WTC11 (cell line): ENCODE measurements around the gene PTPN12. TPM values are rescaled to one million over a fixed set of nuclear protein-coding genes. Genes with fewer than 3 reads are reported as not detected.
A peak's percentile ranks its signal among the peaks of the same experiment; 100 is the strongest.

Experiments
- ATAC-seq: fragments of 200-7000 bp; cut with Tn5 transposase; 2 replicates; pipeline ENCODE4 v1.10.0; 2021; ENCODE audit warnings: mild to moderate bottlenecking, moderate library complexity
- CTCF ChIA-PET: fragments of 300-600 bp; sonication (Branson Sonifier 250); formaldehyde crosslinking; loops from one replicate; lab custom pipeline; 2021; ENCODE audit warnings: antibody characterized with exemption; lab: Charles Lee
- POLR2A ChIA-PET: fragments of 350-600 bp; sonication (Branson Sonifier 250); formaldehyde crosslinking; loops from one replicate; lab custom pipeline; 2021; ENCODE audit warnings: antibody characterized with exemption; lab: Charles Lee
- DNase-seq: peaks from one replicate; pipeline ENCODE4 v3.0.0; 2021; ENCODE audit warnings: low spot score
- H3K27ac Mint-ChIP-seq: 2 replicates; pipeline ENCODE4 v1.8.0; 2021; ENCODE audit warnings: mixed read lengths
- H3K27me3 Mint-ChIP-seq: 2 replicates; pipeline ENCODE4 v1.8.0; 2021; ENCODE audit warnings: low read depth, mild to moderate bottlenecking, moderate library complexity, mixed read lengths
- H3K36me3 Mint-ChIP-seq: 2 replicates; pipeline ENCODE4 v1.8.0; 2021; ENCODE audit warnings: mixed read lengths
- H3K4me1 Mint-ChIP-seq: 2 replicates; pipeline ENCODE4 v1.8.0; 2022; ENCODE audit warnings: mixed read lengths
- H3K4me3 Mint-ChIP-seq: 2 replicates; pipeline ENCODE4 v1.8.0; 2021; ENCODE audit warnings: mild to moderate bottlenecking, moderate library complexity, mixed read lengths
- H3K9me3 Mint-ChIP-seq: 2 replicates; pipeline ENCODE4 v1.8.0; 2021; ENCODE audit warnings: mixed read lengths
- CREB1 ChIP-seq: sonication (generic); formaldehyde crosslinking; IDR thresholded peaks from 2 replicates; pipeline ENCODE4 v1.8.0; 2023; ENCODE audit warnings: mild to moderate bottlenecking, missing genetic modification reagents
- ELF4 ChIP-seq: sonication (generic); formaldehyde crosslinking; IDR thresholded peaks from 2 replicates; pipeline ENCODE4 v1.8.1; 2022; ENCODE audit warnings: low read depth, mild to moderate bottlenecking, moderate library complexity, missing genetic modification reagents
- EMX1 ChIP-seq: fragments of 250-450 bp; sonication (Bioruptor Pico); IDR thresholded peaks from 2 replicates; pipeline ENCODE4 v1.8.0; 2021; ENCODE audit warnings: mild to moderate bottlenecking
- ETV6 ChIP-seq: sonication (generic); formaldehyde crosslinking; IDR thresholded peaks from 2 replicates; pipeline ENCODE4 v1.8.1; 2022; ENCODE audit warnings: mild to moderate bottlenecking, missing genetic modification reagents
- FOXJ3 ChIP-seq: sonication (generic); formaldehyde crosslinking; IDR thresholded peaks from 2 replicates; pipeline ENCODE4 v1.9.0; 2021; ENCODE audit warnings: missing genetic modification reagents, mild to moderate bottlenecking, borderline replicate concordance
- FOXK1 ChIP-seq: sonication (generic); formaldehyde crosslinking; IDR thresholded peaks from 2 replicates; pipeline ENCODE4 v1.8.0; 2022; ENCODE audit warnings: mild to moderate bottlenecking, moderate library complexity, missing genetic modification reagents
- GRHL2 ChIP-seq: fragments of 250-450 bp; sonication (Bioruptor Pico); IDR thresholded peaks from 2 replicates; pipeline ENCODE4 v1.8.0; 2022; ENCODE audit warnings: mild to moderate bottlenecking, moderate library complexity; ENCODE audit not compliant: insufficient replicate concordance, severe bottlenecking
- MXD4 ChIP-seq: fragments of 250-450 bp; sonication (Bioruptor Pico); IDR thresholded peaks from 2 replicates; pipeline ENCODE4 v1.8.0; 2021; ENCODE audit warnings: mild to moderate bottlenecking, moderate library complexity, borderline replicate concordance
- MYBL2 ChIP-seq: sonication (generic); formaldehyde crosslinking; IDR thresholded peaks from 2 replicates; pipeline ENCODE4 v1.8.1; 2023; ENCODE audit warnings: mild to moderate bottlenecking, moderate library complexity, missing genetic modification reagents
- NFYB ChIP-seq: sonication (generic); formaldehyde crosslinking; conservative IDR thresholded peaks from 2 replicates; pipeline ENCODE4 v1.8.0; 2022; ENCODE audit warnings: low read depth, missing genetic modification reagents
- PREB ChIP-seq: sonication (generic); formaldehyde crosslinking; IDR thresholded peaks from 2 replicates; pipeline ENCODE4 v1.8.1; 2022; ENCODE audit warnings: mild to moderate bottlenecking, missing genetic modification reagents, moderate library complexity, borderline replicate concordance
- RELA ChIP-seq: sonication (generic); formaldehyde crosslinking; IDR thresholded peaks from 2 replicates; pipeline ENCODE4 v1.8.1; 2022; ENCODE audit warnings: missing genetic modification reagents, mild to moderate bottlenecking, borderline replicate concordance
- SP1 ChIP-seq: sonication (generic); formaldehyde crosslinking; conservative IDR thresholded peaks from 2 replicates; pipeline ENCODE4 v1.8.1; 2022; ENCODE audit warnings: missing genetic modification reagents
- USF2 ChIP-seq: sonication (generic); formaldehyde crosslinking; IDR thresholded peaks from 2 replicates; pipeline ENCODE4 v1.8.1; 2023; ENCODE audit warnings: mild to moderate bottlenecking, missing genetic modification reagents, moderate library complexity
- ZBTB43 ChIP-seq: sonication (generic); formaldehyde crosslinking; IDR thresholded peaks from 2 replicates; pipeline ENCODE4 v1.8.1; 2023; ENCODE audit warnings: mild to moderate bottlenecking, missing genetic modification reagents
- ZNF138 ChIP-seq: sonication (generic); formaldehyde crosslinking; conservative IDR thresholded peaks from 2 replicates; pipeline ENCODE4 v1.8.1; 2022; ENCODE audit warnings: mild to moderate bottlenecking, moderate library complexity, missing genetic modification reagents
- ZNF532 ChIP-seq: fragments of 250-450 bp; sonication (Bioruptor Pico); IDR thresholded peaks from 2 replicates; pipeline ENCODE4 v1.9.0; 2021; ENCODE audit warnings: mild to moderate bottlenecking, borderline replicate concordance
- total RNA-seq: library from RNA; stranded (reverse); gene quantifications from 3 replicates; pipeline ENCODE4 v1.2.3, GENCODE V29; 2021
- TF ChIP-seq, protein P1 (sequence below): fragments of 250-450 bp; sonication (Bioruptor Pico); IDR thresholded peaks from 2 replicates; pipeline ENCODE4 v1.9.0; 2021; ENCODE audit warnings: moderate library complexity, mild to moderate bottlenecking, inconsistent platforms, borderline replicate concordance
- TF ChIP-seq, protein P2 (sequence below): sonication (generic); formaldehyde crosslinking; IDR thresholded peaks from 2 replicates; pipeline ENCODE4 v1.8.1; 2023; ENCODE audit warnings: mild to moderate bottlenecking, missing genetic modification reagents, borderline replicate concordance
- TF ChIP-seq, protein P3 (sequence below): fragments of 250-450 bp; sonication (Bioruptor Pico); conservative IDR thresholded peaks from 2 replicates; pipeline ENCODE4 v1.9.0; 2021; ENCODE audit warnings: mild to moderate bottlenecking

Gene PTPN12
- total RNA-seq, 1 experiment from 2014 or later, result 102 TPM

DNA sequence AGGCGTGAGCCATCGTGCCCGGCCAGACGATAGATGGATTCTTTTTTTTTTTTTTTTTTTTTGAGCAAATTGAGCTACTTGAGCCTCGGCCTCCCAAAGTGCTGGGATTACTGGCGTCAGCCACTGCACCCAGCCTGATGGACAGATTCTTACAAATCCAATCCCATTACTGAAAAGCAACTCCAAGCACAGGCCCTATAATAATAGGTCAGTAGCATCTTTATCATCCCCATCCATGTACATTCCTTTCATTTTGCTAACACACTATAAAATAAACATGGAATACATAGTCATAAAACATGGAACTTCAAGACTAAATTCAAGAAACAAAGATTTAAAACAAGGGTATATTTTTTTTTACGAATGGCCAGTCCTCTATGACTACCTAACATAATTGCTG is 143.2 kb downstream of the PTPN12 start:
- ChIA-PET CTCF (interaction anchor here (0.6 kb wide), 1 partner anchor 265 kb away, joined by 3 read pairs; no protein-coding TSS in a partner anchor), POLR2A (no interaction called here)
- no peak overlapping the region for H3K4me3 Mint-ChIP-seq
- no peak for ATAC-seq
- H3K27ac Mint-ChIP-seq, result no peak overlapping the region
- TF ChIP-seq ZNF138 (no peak), MYBL2 (no peak), SP1 (no peak)
- TF ChIP-seq, protein P1, sequence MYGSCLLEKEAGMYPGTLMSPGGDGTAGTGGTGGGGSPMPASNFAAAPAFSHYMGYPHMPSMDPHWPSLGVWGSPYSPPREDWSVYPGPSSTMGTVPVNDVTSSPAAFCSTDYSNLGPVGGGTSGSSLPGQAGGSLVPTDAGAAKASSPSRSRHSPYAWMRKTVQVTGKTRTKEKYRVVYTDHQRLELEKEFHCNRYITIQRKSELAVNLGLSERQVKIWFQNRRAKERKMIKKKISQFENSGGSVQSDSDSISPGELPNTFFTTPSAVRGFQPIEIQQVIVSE (CRISPR knock-in tag), result no peak
- DNase-seq, result no peak
- H3K27me3 Mint-ChIP-seq, result no peaks in the 10 kb centered on the region
- H3K9me3 Mint-ChIP-seq, result no peaks in the 10 kb centered on the region
- peaks cover 19% of the 10 kb centered on the region for H3K36me3 Mint-ChIP-seq
- peaks cover 15% of the 10 kb centered on the region for H3K4me1 Mint-ChIP-seq

GRCh38 chr7:77684030-77684429 is 146.9 kb downstream of the PTPN12 start:
- Mint-ChIP-seq H3K27ac (peak overlapping the region; percentile 34), H3K36me3 (peaks cover 26% of the 10 kb centered on the region), H3K4me3 (no peak overlapping the region), H3K4me1 (peaks cover 40% of the 10 kb centered on the region), H3K9me3 (0 out of 2 replicates have a peak, but pooled peaks cover 3% of the 10 kb centered on the region), H3K27me3 (no peaks in the 10 kb centered on the region)
- POLR2A ChIA-PET, result interaction anchor here (1.4 kb wide), 1 partner anchor 12 kb away, joined by 8 read pairs; the partner anchor contains the start of gene RSBN1L
- CTCF ChIA-PET, result no interaction called here
- DNase-seq (peak; percentile 55), ATAC-seq (peak; percentile 80)
- TF ChIP-seq, protein P2, sequence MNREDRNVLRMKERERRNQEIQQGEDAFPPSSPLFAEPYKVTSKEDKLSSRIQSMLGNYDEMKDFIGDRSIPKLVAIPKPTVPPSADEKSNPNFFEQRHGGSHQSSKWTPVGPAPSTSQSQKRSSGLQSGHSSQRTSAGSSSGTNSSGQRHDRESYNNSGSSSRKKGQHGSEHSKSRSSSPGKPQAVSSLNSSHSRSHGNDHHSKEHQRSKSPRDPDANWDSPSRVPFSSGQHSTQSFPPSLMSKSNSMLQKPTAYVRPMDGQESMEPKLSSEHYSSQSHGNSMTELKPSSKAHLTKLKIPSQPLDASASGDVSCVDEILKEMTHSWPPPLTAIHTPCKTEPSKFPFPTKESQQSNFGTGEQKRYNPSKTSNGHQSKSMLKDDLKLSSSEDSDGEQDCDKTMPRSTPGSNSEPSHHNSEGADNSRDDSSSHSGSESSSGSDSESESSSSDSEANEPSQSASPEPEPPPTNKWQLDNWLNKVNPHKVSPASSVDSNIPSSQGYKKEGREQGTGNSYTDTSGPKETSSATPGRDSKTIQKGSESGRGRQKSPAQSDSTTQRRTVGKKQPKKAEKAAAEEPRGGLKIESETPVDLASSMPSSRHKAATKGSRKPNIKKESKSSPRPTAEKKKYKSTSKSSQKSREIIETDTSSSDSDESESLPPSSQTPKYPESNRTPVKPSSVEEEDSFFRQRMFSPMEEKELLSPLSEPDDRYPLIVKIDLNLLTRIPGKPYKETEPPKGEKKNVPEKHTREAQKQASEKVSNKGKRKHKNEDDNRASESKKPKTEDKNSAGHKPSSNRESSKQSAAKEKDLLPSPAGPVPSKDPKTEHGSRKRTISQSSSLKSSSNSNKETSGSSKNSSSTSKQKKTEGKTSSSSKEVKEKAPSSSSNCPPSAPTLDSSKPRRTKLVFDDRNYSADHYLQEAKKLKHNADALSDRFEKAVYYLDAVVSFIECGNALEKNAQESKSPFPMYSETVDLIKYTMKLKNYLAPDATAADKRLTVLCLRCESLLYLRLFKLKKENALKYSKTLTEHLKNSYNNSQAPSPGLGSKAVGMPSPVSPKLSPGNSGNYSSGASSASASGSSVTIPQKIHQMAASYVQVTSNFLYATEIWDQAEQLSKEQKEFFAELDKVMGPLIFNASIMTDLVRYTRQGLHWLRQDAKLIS (CRISPR knock-in tag), result no peak
- TF ChIP-seq PREB, result no peak
- TF ChIP-seq NFYB (CRISPR knock-in tag), result no peak
- no peak for TF ChIP-seq ELF4 (CRISPR knock-in tag)
- TF ChIP-seq EMX1 (CRISPR knock-in tag), result no peak
- TF ChIP-seq USF2, result peak; percentile 73
- TF ChIP-seq MXD4 (CRISPR knock-in tag), result no peak
- no peak for TF ChIP-seq ZBTB43
- TF ChIP-seq CREB1 (CRISPR knock-in tag), result no peak
- no peak for TF ChIP-seq GRHL2
- TF ChIP-seq, protein P3, sequence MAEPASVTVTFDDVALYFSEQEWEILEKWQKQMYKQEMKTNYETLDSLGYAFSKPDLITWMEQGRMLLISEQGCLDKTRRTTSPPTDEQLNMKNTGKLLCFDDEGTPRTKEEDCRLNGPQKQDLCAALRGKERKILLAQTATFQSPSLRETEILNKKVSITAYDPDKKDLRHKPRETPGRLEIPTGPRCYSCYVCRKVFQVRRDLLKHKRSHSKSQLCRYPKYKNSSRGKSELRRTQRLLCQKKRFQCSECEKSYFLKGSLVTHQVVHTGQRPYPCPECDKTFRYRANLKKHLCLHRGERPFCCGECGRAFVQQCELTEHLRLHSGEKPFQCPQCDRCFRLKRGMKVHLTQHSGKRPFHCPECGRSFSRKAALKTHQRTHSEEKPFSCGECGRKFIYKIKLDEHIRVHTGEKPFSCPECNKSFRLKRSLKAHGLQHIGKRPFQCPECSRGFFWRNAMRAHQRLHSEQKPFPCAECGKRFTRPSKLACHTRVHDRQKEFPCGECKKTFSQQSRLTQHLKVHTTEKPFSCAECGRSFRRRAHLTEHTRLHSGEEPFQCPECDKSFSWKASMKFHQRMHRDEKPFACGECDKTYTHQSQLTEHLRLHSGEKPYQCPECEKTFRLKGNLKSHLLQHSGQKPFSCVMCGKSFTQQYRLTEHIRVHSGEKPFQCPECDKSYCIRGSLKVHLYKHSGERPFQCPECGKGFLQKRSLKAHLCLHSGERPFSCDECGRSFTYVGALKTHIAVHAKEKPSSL (CRISPR knock-in tag), result no peak
- TF ChIP-seq ETV6 (CRISPR knock-in tag), result peak; percentile 28; the same call in 1 of the 2 replicates
- TF ChIP-seq FOXK1 (CRISPR knock-in tag), result peak; percentile 64; the same call in 1 of the 2 replicates
- TF ChIP-seq RELA, result no peak
- no peak for TF ChIP-seq FOXJ3 (CRISPR knock-in tag)
- no peak for TF ChIP-seq ZNF532
